GM18907 (cell line): ENCODE measurements around the gene TBC1D16.

Experiments
- ATAC-seq: cut with Tn5 transposase; IDR thresholded peaks from one replicate; pipeline ENCODE4 v1.9.1; 2021; ENCODE audit warnings: mild to moderate bottlenecking, moderate library complexity; ENCODE audit not compliant: unreplicated experiment

TBC1D16 gene

GRCh38 chr17:79941088-79942010, 94.3 kb downstream of the TBC1D16 start:
- no peak for ATAC-seq

DNA sequence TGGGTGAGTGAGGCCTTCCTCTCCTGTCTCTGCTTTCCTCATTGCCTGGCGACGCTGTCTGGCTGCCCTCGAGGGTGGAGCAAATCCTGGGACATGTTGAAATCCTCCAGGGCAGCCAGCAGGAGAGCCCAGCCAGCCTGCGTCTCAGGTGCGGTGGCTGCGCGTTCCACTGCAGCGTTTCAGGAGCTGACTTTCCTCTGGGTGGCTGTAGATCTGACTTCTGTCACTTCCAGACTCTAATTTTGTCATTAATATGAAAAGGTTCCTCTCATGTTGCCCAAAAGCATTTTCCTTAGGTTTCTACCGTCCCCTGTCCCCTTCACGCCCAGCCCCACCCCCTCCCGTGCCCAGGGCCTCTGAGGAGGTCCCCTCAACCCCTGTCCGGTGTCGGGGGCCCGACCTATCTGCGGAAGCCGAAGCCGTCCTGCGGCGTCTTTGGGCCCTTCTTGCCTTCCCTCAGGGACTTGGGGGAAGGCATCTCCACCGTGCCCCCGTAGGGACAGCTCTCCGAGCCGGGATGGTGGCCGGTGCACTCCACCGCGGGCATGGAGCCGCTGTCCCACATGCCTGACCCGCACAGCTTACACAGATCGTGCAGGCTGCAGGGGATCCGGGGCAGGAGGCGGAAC, 95.1 kb downstream of the TBC1D16 start:
- ATAC-seq = no peak

DNA sequence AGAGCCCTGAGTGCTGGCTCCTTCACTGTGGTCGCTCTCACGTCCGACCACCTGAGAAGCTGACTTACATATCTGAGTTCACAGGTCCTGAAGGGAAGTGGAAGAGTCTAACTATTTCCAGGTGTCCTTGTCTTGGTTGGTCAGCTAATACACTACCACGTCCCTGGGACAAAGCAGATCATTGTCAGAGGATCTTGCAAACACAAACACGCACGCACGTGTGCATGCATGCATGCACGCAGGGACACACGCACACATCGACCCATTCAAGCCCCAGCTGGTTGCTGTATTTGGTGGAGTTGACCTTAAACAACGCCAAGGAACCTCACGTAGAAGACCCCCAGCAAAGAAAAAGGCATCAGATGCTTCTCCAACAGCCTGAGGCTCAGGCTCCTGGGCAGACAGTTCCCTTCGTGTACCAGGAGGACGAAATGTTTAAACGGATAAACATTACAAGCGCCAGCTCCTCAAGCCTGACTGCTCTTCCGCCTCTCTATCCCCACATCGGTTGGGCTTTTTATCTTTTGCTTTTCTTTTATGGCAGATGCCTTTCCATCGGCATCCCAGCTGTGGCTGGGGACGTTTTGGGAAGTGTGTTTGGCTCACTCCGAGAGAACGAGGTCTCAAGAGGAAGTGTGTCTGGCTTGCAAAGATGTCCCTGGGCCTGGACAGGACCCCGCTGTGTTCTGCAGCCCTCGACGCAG, 95.8 kb downstream of the TBC1D16 start:
- ATAC-seq = no peak

DNA sequence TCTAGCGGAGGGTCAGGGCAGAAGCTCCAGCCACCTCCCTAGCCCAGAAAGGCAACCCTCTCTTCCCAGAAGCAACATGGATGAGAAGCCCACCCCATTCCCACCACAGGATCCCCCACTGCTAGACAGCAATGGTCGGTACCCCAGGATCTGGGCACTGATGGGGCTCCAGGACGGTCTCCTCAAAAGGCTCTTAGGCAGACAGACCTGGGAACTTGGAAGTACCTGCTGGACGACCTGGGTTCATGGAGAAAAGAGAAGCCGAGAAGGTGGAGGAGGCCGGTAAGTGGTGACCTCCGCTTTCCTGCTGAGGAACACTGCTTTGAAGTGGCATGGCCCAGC, 96.6 kb downstream of the TBC1D16 start:
- ATAC-seq = no peak

DNA sequence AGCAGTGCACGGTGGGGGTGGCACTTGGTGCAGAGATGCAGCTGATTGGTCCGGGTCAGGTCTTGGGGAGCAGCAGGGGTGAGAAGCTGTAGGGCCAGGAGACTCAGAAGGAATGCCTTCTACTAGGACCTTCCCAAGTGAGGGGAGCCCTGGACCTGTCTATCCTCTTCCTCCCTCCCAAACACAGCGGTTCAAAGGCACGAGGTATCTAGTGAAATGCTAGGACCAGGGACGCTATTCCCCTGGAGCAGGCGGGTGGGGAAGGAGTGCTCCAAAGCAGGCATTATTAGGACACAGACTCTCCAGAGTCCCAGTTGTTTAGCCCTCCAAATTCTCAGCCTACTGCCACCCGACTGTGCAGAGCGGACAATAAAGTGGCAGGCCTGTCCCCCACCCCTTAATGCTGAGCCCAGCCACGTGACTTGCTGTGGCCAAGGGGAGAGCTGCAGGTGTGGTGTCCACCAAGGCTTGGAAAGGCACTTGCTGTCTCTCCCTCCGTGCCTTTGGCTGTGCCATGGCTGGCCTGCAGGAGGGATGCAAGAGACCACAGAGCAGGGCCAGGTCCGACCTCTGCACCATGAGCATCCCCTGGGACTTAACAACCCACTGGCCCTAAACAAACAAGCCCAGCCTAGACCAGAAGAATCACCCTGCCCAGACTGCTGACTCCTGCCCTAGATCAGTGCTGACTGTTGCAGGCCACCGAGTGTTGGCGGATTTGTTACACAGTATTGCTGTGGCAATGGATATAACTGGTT, 97.2 kb downstream of the TBC1D16 start:
- no peak for ATAC-seq

- no peak for ATAC-seq
These were observed 98.0 kb downstream of the TBC1D16 start for GRCh38 chr17:79937391-79938335.

- no peak for ATAC-seq
These were observed 98.9 kb downstream of the TBC1D16 start for GRCh38 chr17:79936641-79937381.

DNA sequence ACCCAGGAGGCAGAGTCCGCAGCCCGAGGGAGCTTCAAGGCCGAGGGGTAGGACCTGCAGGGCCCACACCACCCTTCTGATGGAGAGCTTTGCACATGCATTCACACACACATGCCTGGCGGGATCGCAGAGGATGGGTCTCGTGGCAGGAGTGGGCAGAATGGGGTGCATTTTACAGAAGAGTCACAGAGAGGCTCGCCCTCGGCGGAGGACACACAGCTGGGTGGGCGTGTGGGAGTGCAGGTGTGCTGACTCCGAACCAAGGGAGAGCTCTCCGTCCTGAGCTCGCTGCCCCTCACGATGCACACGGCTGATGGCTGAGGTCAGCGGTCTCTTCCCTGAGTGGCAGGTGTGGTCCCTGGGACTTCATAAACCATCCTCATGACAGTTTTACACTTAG, 99.6 kb downstream of the TBC1D16 start:
- no peak for ATAC-seq

DNA sequence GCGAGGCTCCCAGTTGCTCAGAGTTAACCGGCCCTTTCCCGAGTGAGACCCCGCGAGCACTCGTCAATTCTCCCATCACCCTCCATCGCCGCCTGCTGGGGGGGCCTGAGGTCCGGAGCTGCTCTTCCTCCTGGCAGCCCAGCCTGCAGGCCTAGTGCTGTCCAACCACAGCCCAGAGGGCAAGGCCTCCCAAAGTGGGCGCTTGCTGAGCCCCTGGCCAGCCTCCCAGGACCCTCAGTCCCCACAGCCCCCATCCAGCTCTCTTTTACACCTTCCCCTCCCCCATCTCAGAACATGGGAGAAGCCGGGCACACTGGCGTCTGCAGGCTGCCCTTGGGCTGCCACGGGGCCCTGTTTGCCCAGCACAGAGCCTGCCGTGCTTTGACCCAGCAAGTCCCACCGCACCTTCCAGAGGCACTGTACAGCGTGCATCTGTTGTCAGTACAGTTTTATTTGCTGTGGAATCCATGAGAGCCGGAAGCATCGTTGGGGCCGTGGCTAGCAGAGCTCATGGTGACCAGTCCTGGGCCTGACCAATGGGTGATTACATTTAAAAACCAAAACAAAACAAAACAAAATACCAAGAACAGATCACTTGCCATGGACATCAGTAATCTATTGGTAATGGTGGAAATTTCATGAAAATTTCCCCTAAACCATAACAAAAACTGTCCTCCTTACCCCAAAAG, 100.3 kb downstream of the TBC1D16 start:
- no peak for ATAC-seq

GRCh38 chr17:79934653-79934970, 101.1 kb downstream of the TBC1D16 start:
- ATAC-seq = no peak

- ATAC-seq = no peak
These were observed 101.6 kb downstream of the TBC1D16 start for GRCh38 chr17:79933863-79934652.

- no peak for ATAC-seq
These were observed 103.0 kb downstream of the TBC1D16 start for GRCh38 chr17:79932451-79933306.

- no peak for ATAC-seq
These were observed 103.8 kb downstream of the TBC1D16 start for GRCh38 chr17:79931817-79932309.

- no peak for ATAC-seq
These were observed 104.5 kb downstream of the TBC1D16 start for GRCh38 chr17:79930877-79931816.

DNA sequence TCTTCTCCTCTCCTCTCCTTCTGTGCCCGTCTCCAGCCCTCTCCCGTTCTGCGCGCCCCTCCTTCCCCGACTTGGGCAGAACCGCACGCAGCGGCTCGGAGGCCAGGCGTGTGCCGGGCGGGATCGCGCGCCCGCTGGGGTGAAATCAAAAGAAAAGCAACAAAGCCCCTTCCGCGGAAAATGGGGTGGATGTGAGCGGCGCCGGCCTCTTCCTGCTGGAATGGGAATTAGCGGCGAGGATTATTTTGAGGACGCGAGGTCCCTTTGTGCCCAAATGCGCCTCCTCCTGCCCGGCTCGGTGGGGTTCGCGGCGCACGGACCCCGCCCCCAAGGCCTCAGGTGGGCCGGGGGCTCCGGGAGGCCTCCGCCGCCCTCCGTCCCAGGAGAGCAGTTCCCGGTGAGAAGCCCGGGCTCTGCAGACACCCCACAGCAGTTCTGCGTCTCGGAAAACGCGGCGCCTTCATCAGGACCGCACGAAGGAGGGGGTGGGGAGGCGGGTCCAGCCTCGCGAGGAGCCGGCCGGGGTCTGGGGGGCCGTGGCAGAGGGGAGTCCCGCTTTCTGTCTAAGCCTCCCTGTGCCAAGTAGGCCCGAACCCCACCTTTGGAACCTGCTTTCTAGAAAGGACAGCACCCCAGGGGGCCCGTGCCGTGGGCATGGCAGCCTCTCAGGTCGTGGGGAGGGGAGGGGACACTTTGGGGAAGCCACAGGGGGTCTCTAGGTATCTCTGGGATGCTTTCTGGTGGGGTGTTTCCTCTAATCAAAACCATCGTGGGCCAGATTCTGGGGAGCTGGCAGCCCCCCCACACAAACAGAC, 105.4 kb downstream of the TBC1D16 start:
- no peak for ATAC-seq
